HG03064 (cell line): Measurements from ENCODE around the gene AGAP5.

Experiments
- ATAC-seq: cut with Tn5 transposase; IDR thresholded peaks from one replicate; pipeline ENCODE4 v1.9.1; 2021; ENCODE audit warnings: low read depth; ENCODE audit not compliant: unreplicated experiment

The AGAP5 gene

GRCh38 chr10:73634421-73634820, 63.5 kb downstream of the AGAP5 start:
- ATAC-seq, result no peak

- no peak for ATAC-seq
These were observed 68.7 kb downstream of the AGAP5 start for GRCh38 chr10:73629165-73629564.

GRCh38 chr10:73628405-73628804, 69.5 kb downstream of the AGAP5 start:
- ATAC-seq, result no peak

- no peak for ATAC-seq
These were observed 70.6 kb downstream of the AGAP5 start for GRCh38 chr10:73627300-73627699.

DNA sequence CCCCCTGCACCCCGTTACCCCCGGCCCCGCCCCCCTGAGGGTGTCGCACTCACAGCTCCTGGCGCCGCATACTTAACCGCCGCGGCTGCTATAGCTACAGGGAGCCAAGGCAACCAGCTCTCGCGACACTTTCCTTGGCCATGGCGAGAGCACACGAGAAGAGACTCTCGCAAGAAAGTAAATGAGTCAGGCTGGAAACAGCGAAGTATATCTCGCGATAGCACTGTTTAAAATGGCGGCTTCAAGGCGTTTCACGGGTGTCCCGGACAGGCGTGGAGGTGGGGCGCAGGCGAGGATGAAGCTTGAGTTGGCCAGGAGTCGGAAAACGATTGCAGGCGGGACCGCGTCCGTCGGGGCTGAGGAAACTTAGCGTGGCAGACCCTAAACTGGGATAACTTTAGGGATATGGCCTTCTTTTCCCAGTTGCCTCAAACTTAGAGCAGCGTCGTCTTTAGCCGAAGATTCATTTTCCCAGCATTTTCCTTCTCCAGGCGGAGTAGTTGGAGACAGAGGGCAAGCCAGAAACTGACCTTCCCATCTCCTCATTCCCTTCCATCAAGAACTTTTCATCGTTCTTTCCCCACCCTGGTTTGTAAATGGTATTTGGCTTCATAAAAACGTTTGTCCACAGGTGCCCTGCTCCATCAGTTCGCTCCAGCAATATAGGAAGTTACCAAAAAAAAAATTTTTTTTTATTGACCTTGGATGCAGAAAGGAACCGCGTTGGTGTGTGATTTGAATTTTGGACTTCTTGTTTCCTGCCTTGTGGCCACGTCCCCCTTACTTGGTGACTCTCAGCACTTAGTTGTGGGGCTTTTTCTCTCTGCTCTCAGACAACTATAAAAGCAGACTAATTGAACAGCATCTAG, 71.8 kb downstream of the AGAP5 start:
- peak; percentile 90 for ATAC-seq

- ATAC-seq, result peak; percentile 21
These were observed 72.7 kb downstream of the AGAP5 start for GRCh38 chr10:73625004-73625883.
